Osteoblast (primary cell): ENCODE data around the gene ROBO2. TPM values are rescaled to one million over a fixed set of nuclear protein-coding genes. Genes with fewer than 3 reads are reported as not detected.
A peak's percentile ranks its signal among the peaks of the same experiment; 100 is the strongest.

Experiments used
- DNase-seq: peaks from one replicate; pipeline ENCODE4 v3.0.0; 2011; ENCODE audit warnings: low spot score, mixed read lengths; ENCODE audit not compliant: insufficient read length; ENCODE audit errors: missing footprints
- H2AFZ ChIP-seq: 2 replicates; pipeline ENCODE4 v1.6.0; 2011; ENCODE audit warnings: mild to moderate bottlenecking, low read length
- H3K27ac ChIP-seq: 2 replicates; pipeline ENCODE4 v1.5.1; 2011; ENCODE audit warnings: mild to moderate bottlenecking, low read depth, low read length, moderate library complexity
- H3K27me3 ChIP-seq: 2 replicates; pipeline ENCODE4 v1.6.0; 2012; ENCODE audit warnings: mild to moderate bottlenecking, control low read depth, inconsistent platforms, low read length, moderate library complexity; ENCODE audit not compliant: insufficient read depth
- H3K36me3 ChIP-seq: 2 replicates; pipeline ENCODE4 v1.5.1; 2011; ENCODE audit warnings: mild to moderate bottlenecking, low read length, control low read depth, moderate library complexity; ENCODE audit not compliant: insufficient read depth
- H3K4me1 ChIP-seq: 2 replicates; pipeline ENCODE4 v1.5.1; 2011; ENCODE audit warnings: mild to moderate bottlenecking, low read length, control low read depth, moderate library complexity; ENCODE audit not compliant: insufficient read depth
- H3K4me2 ChIP-seq: 2 replicates; pipeline ENCODE4 v1.6.0; 2011; ENCODE audit warnings: mild to moderate bottlenecking, low read length; ENCODE audit not compliant: insufficient read depth
- H3K4me3 ChIP-seq: fragments of 200-600 bp; sonication (generic); 3 replicates; pipeline ENCODE4 v1.5.1; 2012; ENCODE audit warnings: mild to moderate bottlenecking, low read length, inconsistent platforms; ENCODE audit not compliant: insufficient read depth
- H3K79me2 ChIP-seq: 2 replicates; pipeline ENCODE4 v1.6.0; 2012; ENCODE audit warnings: mild to moderate bottlenecking, low read length, control low read depth, inconsistent platforms; ENCODE audit not compliant: insufficient read depth
- H3K9me3 ChIP-seq: 2 replicates; pipeline ENCODE4 v1.5.1; 2011; ENCODE audit warnings: low read depth, low read length, control low read depth
- H4K20me1 ChIP-seq: 2 replicates; pipeline ENCODE4 v1.6.0; 2012; ENCODE audit warnings: mild to moderate bottlenecking, low read length, control low read depth; ENCODE audit not compliant: insufficient read depth
- CTCF ChIP-seq: IDR thresholded peaks from 2 replicates; pipeline ENCODE4 v1.5.1; 2011; ENCODE audit warnings: mild to moderate bottlenecking, low read depth, low read length, moderate library complexity; ENCODE audit errors: extremely low read depth
- total RNA-seq: library from RNA; depleted of rRNA; stranded (reverse); fragments of >200 nt; gene quantifications from 2 replicates; pipeline ENCODE4 v1.2.3, GENCODE V29; 2012

ROBO2 gene
- total RNA-seq, 1 donor: 0.36 TPM

GRCh38 chr3:77248420-77248819 lies 208.5 kb downstream of the ROBO2 start:
- Histone ChIP-seq H3K9me3 (no peaks in the 10 kb centered on the region), H3K27me3 (no peaks in the 10 kb centered on the region), H4K20me1 (no peaks in the 10 kb centered on the region), H3K4me1 (no peaks in the 10 kb centered on the region), H3K36me3 (no peaks in the 10 kb centered on the region), H2AFZ (no peak overlapping the region), H3K79me2 (no peaks in the 10 kb centered on the region), H3K27ac (no peak overlapping the region), H3K4me3 (no peak overlapping the region), H3K4me2 (no peak overlapping the region)
- no peak for DNase-seq
- TF ChIP-seq CTCF: no peak

DNA sequence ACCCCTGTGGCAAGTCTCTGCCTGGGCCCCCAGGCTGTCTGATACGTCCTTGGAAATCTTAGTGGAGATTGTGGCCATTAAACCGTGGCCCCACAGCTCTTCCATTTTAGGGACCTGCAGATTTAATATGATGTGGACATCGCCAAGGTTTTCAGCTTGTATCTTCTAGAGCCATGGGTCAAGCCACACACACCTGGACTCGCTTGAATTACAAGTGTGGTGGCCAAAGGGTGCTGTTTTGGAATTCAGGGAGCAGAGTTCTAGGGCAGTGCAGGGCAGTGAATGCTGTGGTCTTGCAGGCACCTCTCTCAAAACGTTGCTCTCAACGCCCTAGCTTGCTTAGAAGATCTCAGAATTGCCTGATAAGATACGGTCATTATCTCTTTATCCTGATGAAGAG lies 211.2 kb downstream of the ROBO2 start:
- Histone ChIP-seq H3K4me2 (no peak overlapping the region), H2AFZ (no peak overlapping the region), H4K20me1 (no peaks in the 10 kb centered on the region), H3K4me3 (no peak overlapping the region), H3K36me3 (no peaks in the 10 kb centered on the region), H3K27me3 (no peaks in the 10 kb centered on the region), H3K27ac (no peak overlapping the region), H3K4me1 (no peaks in the 10 kb centered on the region), H3K9me3 (no peaks in the 10 kb centered on the region), H3K79me2 (no peaks in the 10 kb centered on the region)
- TF ChIP-seq CTCF: no peak
- DNase-seq: peak; percentile 72

- H3K36me3 ChIP-seq: no peaks in the 10 kb centered on the region
- no peak overlapping the region for H2AFZ ChIP-seq
- no peaks in the 10 kb centered on the region for H3K4me1 ChIP-seq
- TF ChIP-seq CTCF: peak; percentile 26
- no peaks in the 10 kb centered on the region for H3K27me3 ChIP-seq
- no peaks in the 10 kb centered on the region for H3K9me3 ChIP-seq
- no peak for DNase-seq
- no peak overlapping the region for H3K4me2 ChIP-seq
- no peak overlapping the region for H3K27ac ChIP-seq
- H3K79me2 ChIP-seq: no peaks in the 10 kb centered on the region
- H3K4me3 ChIP-seq: no peak overlapping the region
- H4K20me1 ChIP-seq: no peaks in the 10 kb centered on the region
Observed at GRCh38 chr3:77254967-77255831, 215.3 kb downstream of the ROBO2 start.

GRCh38 chr3:77256584-77257503 lies 216.9 kb downstream of the ROBO2 start:
- no peaks in the 10 kb centered on the region for H4K20me1 ChIP-seq
- no peak overlapping the region for H3K27ac ChIP-seq
- no peak overlapping the region for H2AFZ ChIP-seq
- H3K4me3 ChIP-seq: no peak overlapping the region
- DNase-seq: no peak
- TF ChIP-seq CTCF: no peak
- H3K79me2 ChIP-seq: no peaks in the 10 kb centered on the region
- H3K36me3 ChIP-seq: no peaks in the 10 kb centered on the region
- no peaks in the 10 kb centered on the region for H3K4me1 ChIP-seq
- H3K27me3 ChIP-seq: no peaks in the 10 kb centered on the region
- no peaks in the 10 kb centered on the region for H3K9me3 ChIP-seq
- H3K4me2 ChIP-seq: no peak overlapping the region
